ENCODE data around the gene COX4I2.
A peak's percentile ranks its signal among the peaks of the same experiment; 100 is the strongest.

Gene COX4I2

DNA sequence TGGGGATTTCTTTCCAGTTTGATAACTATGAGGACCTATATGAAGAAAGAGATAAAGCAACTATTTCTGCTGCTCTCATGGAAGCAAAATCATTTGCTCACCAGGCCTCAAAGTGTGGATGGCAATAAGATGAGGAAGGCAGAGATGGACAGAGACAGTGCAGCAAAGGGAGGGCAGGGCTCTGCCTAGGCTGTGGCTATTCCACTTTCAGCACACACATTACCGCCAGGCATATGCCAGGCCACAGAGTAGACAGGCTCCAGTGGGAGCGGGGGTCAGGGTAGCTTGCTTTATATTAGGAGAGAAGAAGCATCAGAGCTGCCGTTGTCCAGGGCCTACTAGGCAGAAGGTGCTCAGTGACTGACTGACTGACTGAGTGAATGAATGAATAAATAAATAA, 44.1 kb downstream of the COX4I2 start:
- Histone ChIP-seq H3K9ac (ENCODE audit: low read length) (no peak overlapping the region; the same call in 1 of the 2 replicates), H3K4me1 (ENCODE audit: insufficient read depth, low read length, severe bottlenecking) (peaks cover 70% of the 10 kb centered on the region), H3K27ac (ENCODE audit: low read depth, low read length, poor library complexity, severe bottlenecking) (peak overlapping the region; percentile 54), H2AFZ (ENCODE audit: low read length) (no peak overlapping the region), H3K9me3 (ENCODE audit: low read length) (no peaks in the 10 kb centered on the region), H3K36me3 (ENCODE audit: insufficient read depth, low read length) (peaks cover 25% of the 10 kb centered on the region; the same call in 1 of the 2 replicates), H3K9me2 (ENCODE audit: low read depth, low read length) (no peaks in the 10 kb centered on the region), H3K27me3 (ENCODE audit: insufficient read depth, low read length) (no peaks in the 10 kb centered on the region), H3K79me2 (ENCODE audit: insufficient read depth, low read length) (0 out of 2 replicates have a peak, but pooled peaks cover 2% of the 10 kb centered on the region), H4K20me1 (ENCODE audit: insufficient read depth, low read length) (no peaks in the 10 kb centered on the region), H3K4me2 (ENCODE audit: low read length) (no peak overlapping the region), H3K4me3 (ENCODE audit: low read depth, low read length, poor library complexity, severe bottlenecking) (no peak overlapping the region), H3F3A (ENCODE audit: insufficient read depth, low read length) (0 out of 2 replicates have a peak, but pooled peaks cover 3% of the 10 kb centered on the region)
- no peak for TF ChIP-seq EZH2 (IDR thresholded peaks at IDR 0.05; ENCODE audit: borderline replicate concordance, low read length)
- no peak for TF ChIP-seq CTCF (IDR thresholded peaks at IDR 0.05; ENCODE audit: low read length)

DNA sequence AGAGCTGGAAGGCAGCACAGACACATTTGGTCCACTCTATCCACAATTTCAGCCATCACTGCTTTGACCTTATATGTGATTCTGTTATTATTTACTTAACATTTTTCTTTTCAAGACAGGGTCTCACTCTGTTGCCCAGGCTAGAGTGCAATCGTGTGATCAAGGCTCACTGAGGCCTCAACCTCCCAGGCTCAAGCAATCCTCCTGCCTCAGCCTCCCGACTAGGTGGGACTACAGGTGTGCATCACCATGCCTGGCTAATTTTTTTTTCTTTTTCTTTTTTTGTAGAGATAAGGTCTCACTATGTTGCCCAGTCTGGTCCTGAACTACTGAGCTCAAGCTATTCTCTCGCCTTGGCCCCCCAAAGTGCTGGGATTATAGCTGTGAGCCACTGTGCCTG, 44.6 kb downstream of the COX4I2 start:
- Histone ChIP-seq H3K9ac (ENCODE audit: low read length) (no peak overlapping the region; the same call in 1 of the 2 replicates), H3K4me3 (ENCODE audit: low read depth, low read length, poor library complexity, severe bottlenecking) (no peak overlapping the region), H3K27ac (ENCODE audit: low read depth, low read length, poor library complexity, severe bottlenecking) (peak overlapping the region; percentile 54), H3K27me3 (ENCODE audit: insufficient read depth, low read length) (no peaks in the 10 kb centered on the region), H3K4me1 (ENCODE audit: insufficient read depth, low read length, severe bottlenecking) (peaks cover 73% of the 10 kb centered on the region), H4K20me1 (ENCODE audit: insufficient read depth, low read length) (no peaks in the 10 kb centered on the region), H3F3A (ENCODE audit: insufficient read depth, low read length) (0 out of 2 replicates have a peak, but pooled peaks cover 3% of the 10 kb centered on the region), H3K9me3 (ENCODE audit: low read length) (no peaks in the 10 kb centered on the region), H3K9me2 (ENCODE audit: low read depth, low read length) (no peaks in the 10 kb centered on the region), H3K79me2 (ENCODE audit: insufficient read depth, low read length) (0 out of 2 replicates have a peak, but pooled peaks cover 4% of the 10 kb centered on the region), H3K4me2 (ENCODE audit: low read length) (no peak overlapping the region), H3K36me3 (ENCODE audit: insufficient read depth, low read length) (peaks cover 30% of the 10 kb centered on the region; the same call in 1 of the 2 replicates), H2AFZ (ENCODE audit: low read length) (no peak overlapping the region)
- no peak for TF ChIP-seq CTCF (IDR thresholded peaks at IDR 0.05; ENCODE audit: low read length)

- peaks cover 78% of the 10 kb centered on the region for H3K4me1 ChIP-seq (ENCODE audit: insufficient read depth, low read length, severe bottlenecking)
- 0 out of 2 replicates have a peak, but pooled peaks cover 4% of the 10 kb centered on the region for H3K79me2 ChIP-seq (ENCODE audit: insufficient read depth, low read length)
- H3F3A ChIP-seq (ENCODE audit: insufficient read depth, low read length): 0 out of 2 replicates have a peak, but pooled peaks cover 3% of the 10 kb centered on the region
- peaks cover 28% of the 10 kb centered on the region; the same call in 1 of the 2 replicates for H3K36me3 ChIP-seq (ENCODE audit: insufficient read depth, low read length)
- H3K4me2 ChIP-seq (ENCODE audit: low read length): no peak overlapping the region
- peak overlapping the region; percentile 100 for H3K27ac ChIP-seq (ENCODE audit: low read depth, low read length, poor library complexity, severe bottlenecking)
- H3K9ac ChIP-seq (ENCODE audit: low read length): no peak overlapping the region; the same call in 1 of the 2 replicates
- no peaks in the 10 kb centered on the region for H4K20me1 ChIP-seq (ENCODE audit: insufficient read depth, low read length)
- no peak overlapping the region for H2AFZ ChIP-seq (ENCODE audit: low read length)
- H3K4me3 ChIP-seq (ENCODE audit: low read depth, low read length, poor library complexity, severe bottlenecking): no peak overlapping the region
- no peaks in the 10 kb centered on the region for H3K27me3 ChIP-seq (ENCODE audit: insufficient read depth, low read length)
- H3K9me3 ChIP-seq (ENCODE audit: low read length): no peaks in the 10 kb centered on the region
- H3K9me2 ChIP-seq (ENCODE audit: low read depth, low read length): no peaks in the 10 kb centered on the region
- no peak for TF ChIP-seq CTCF (IDR thresholded peaks at IDR 0.05; ENCODE audit: low read length)
Observed at GRCh38 chr20:31682927-31683326, 45.2 kb downstream of the COX4I2 start.
